Progenitor cell of endocrine pancreas (in vitro differentiated cells): ENCODE measurements around the gene ANKRD6. TPM values are rescaled to one million over a fixed set of nuclear protein-coding genes. Genes with fewer than 3 reads are reported as not detected.
A peak's percentile ranks its signal among the peaks of the same experiment; 100 is the strongest.

ENCODE experiments used
- DNase-seq: peaks from one replicate; pipeline ENCODE4 v3.0.0; 2021; ENCODE audit warnings: low spot score; ENCODE audit not compliant: unreplicated experiment
- H3K27ac Mint-ChIP-seq: 2 replicates; pipeline ENCODE4 v1.8.0; 2021; ENCODE audit warnings: mild to moderate bottlenecking, moderate library complexity, mixed read lengths
- H3K27me3 Mint-ChIP-seq: 2 replicates; pipeline ENCODE4 v1.8.0; 2021; ENCODE audit warnings: mixed read lengths
- H3K36me3 Mint-ChIP-seq: 2 replicates; pipeline ENCODE4 v1.8.0; 2022; ENCODE audit warnings: mixed read lengths; ENCODE audit not compliant: insufficient read depth
- H3K4me1 Mint-ChIP-seq: 2 replicates; pipeline ENCODE4 v1.8.0; 2021; ENCODE audit warnings: low read depth, mixed read lengths
- H3K4me3 Mint-ChIP-seq: 2 replicates; pipeline ENCODE4 v1.8.0; 2021; ENCODE audit warnings: low read depth, mild to moderate bottlenecking, moderate library complexity, mixed read lengths
- H3K9me3 Mint-ChIP-seq: 2 replicates; pipeline ENCODE4 v1.8.0; 2021; ENCODE audit warnings: low read depth, mixed read lengths
- CTCF ChIP-seq: fragments of 200-600 bp; sonication (generic); IDR thresholded peaks from one replicate; pipeline ENCODE4 v1.5.0; 2021; ENCODE audit warnings: antibody characterized with exemption, mild to moderate bottlenecking; ENCODE audit not compliant: unreplicated experiment
- total RNA-seq: library from RNA; stranded (reverse); gene quantifications from 2 replicates; pipeline ENCODE4 v1.2.1, GENCODE V29; 2021

The ANKRD6 gene
- total RNA-seq, 1 donor from 2014 or later: 32.4 TPM

- H3K4me3 Mint-ChIP-seq: no peak overlapping the region
- no peaks in the 10 kb centered on the region for H3K27me3 Mint-ChIP-seq
- H3K9me3 Mint-ChIP-seq: no peaks in the 10 kb centered on the region
- TF ChIP-seq CTCF: no peak
- no peak for DNase-seq
- no peak overlapping the region for H3K27ac Mint-ChIP-seq
- no peaks in the 10 kb centered on the region for H3K36me3 Mint-ChIP-seq
- H3K4me1 Mint-ChIP-seq: peaks cover 2% of the 10 kb centered on the region
Measured at GRCh38 chr6:89604653-89605052, 171.7 kb downstream of the ANKRD6 start.

- no peaks in the 10 kb centered on the region for H3K27me3 Mint-ChIP-seq
- no peak for DNase-seq
- no peaks in the 10 kb centered on the region for H3K36me3 Mint-ChIP-seq
- no peak overlapping the region for H3K4me3 Mint-ChIP-seq
- no peak for TF ChIP-seq CTCF
- no peaks in the 10 kb centered on the region for H3K4me1 Mint-ChIP-seq
- H3K27ac Mint-ChIP-seq: no peak overlapping the region
- H3K9me3 Mint-ChIP-seq: no peaks in the 10 kb centered on the region
Measured at GRCh38 chr6:89605861-89606260, 172.9 kb downstream of the ANKRD6 start.

- TF ChIP-seq CTCF: peak; percentile 85
Measured at GRCh38 chr6:89610149-89610642, 177.2 kb downstream of the ANKRD6 start.

GRCh38 chr6:89611666-89612065 lies 178.7 kb downstream of the ANKRD6 start:
- no peak overlapping the region for H3K4me3 Mint-ChIP-seq
- H3K27ac Mint-ChIP-seq: no peak overlapping the region
- H3K9me3 Mint-ChIP-seq: no peaks in the 10 kb centered on the region
- H3K36me3 Mint-ChIP-seq: no peaks in the 10 kb centered on the region
- TF ChIP-seq CTCF: no peak
- no peaks in the 10 kb centered on the region for H3K4me1 Mint-ChIP-seq
- no peak for DNase-seq
- no peaks in the 10 kb centered on the region for H3K27me3 Mint-ChIP-seq

More at GRCh38 chr6:89610149-89610642, 177.2 kb downstream of the ANKRD6 start:
- no peaks in the 10 kb centered on the region for H3K9me3 Mint-ChIP-seq
- no peaks in the 10 kb centered on the region for H3K36me3 Mint-ChIP-seq
- no peak overlapping the region for H3K27ac Mint-ChIP-seq
- H3K27me3 Mint-ChIP-seq: no peaks in the 10 kb centered on the region
- no peak overlapping the region for H3K4me3 Mint-ChIP-seq
- H3K4me1 Mint-ChIP-seq: no peaks in the 10 kb centered on the region
- peak; percentile 51 for DNase-seq

GRCh38 chr6:89612121-89612520 lies 179.2 kb downstream of the ANKRD6 start:
- Mint-ChIP-seq H3K36me3 (no peaks in the 10 kb centered on the region), H3K9me3 (no peaks in the 10 kb centered on the region), H3K27ac (no peak overlapping the region), H3K4me1 (no peaks in the 10 kb centered on the region), H3K27me3 (no peaks in the 10 kb centered on the region), H3K4me3 (no peak overlapping the region)
- DNase-seq: no peak
- TF ChIP-seq CTCF: peak; percentile 41
